ENCODE measurements around the gene UCHL3. TPM values are rescaled to one million over a fixed set of nuclear protein-coding genes. Genes with fewer than 3 reads are reported as not detected.

The UCHL3 gene
- total and polyA plus RNA-seq, 2 experiments from 2014 or later: 64.6 to 143 TPM

GRCh38 chr13:75511051-75511625 lies 38.5 kb upstream of the UCHL3 start (continued):
- TF ChIP-seq ZNF462 (CRISPR knock-in tag; IDR thresholded peaks at IDR 0.05) (no peak), CREB1 (CRISPR knock-in tag; IDR thresholded peaks at IDR 0.05; ENCODE audit: low read depth) (no peak), POLR2AphosphoS5 (IDR thresholded peaks at IDR 0.05; ENCODE audit: low read depth) (no peak)

GRCh38 chr13:75512253-75512652 lies 37.3 kb upstream of the UCHL3 start:
- Histone ChIP-seq H3K27me3 (ENCODE audit: insufficient read depth) (no peaks in the 10 kb centered on the region), H3K9me2 (ENCODE audit: insufficient read depth) (0 out of 2 replicates have a peak, but pooled peaks cover 1% of the 10 kb centered on the region), H4K20me1 (replicated peaks; ENCODE audit: insufficient read depth) (no peaks in the 10 kb centered on the region), H3K4me1 (ENCODE audit: insufficient read depth) (no peaks in the 10 kb centered on the region), H3K4me2 (no peak overlapping the region), H2AFZ (no peak overlapping the region), H3K36me3 (ENCODE audit: insufficient read depth) (no peaks in the 10 kb centered on the region), H3K79me2 (replicated peaks; ENCODE audit: insufficient read depth) (no peaks in the 10 kb centered on the region), H3K27ac (ENCODE audit: low read depth) (no peak overlapping the region), H3K4me3 (no peak overlapping the region), H3F3A (replicated peaks; ENCODE audit: low read depth) (no peaks in the 10 kb centered on the region)
- ATAC-seq (no peak), DNase-seq (ENCODE audit: low spot score) (no peak)
- H3K27me3 Mint-ChIP-seq (ENCODE audit: insufficient read depth, low read depth, poor library complexity): no peaks in the 10 kb centered on the region
- H3K27ac Mint-ChIP-seq: no peak overlapping the region
- no peaks in the 10 kb centered on the region for H3K36me3 Mint-ChIP-seq (ENCODE audit: low read depth)
- H3K9me3 Mint-ChIP-seq: no peaks in the 10 kb centered on the region
- no peak overlapping the region for H3K4me3 Mint-ChIP-seq
- no peaks in the 10 kb centered on the region for H3K4me1 Mint-ChIP-seq
- no peak for TF ChIP-seq STAT1 (IDR thresholded peaks at IDR 0.05; ENCODE audit: unreplicated experiment)
- no peak for TF ChIP-seq ETS1 (IDR thresholded peaks at IDR 0.05)
- TF ChIP-seq CREB1 (CRISPR knock-in tag; IDR thresholded peaks at IDR 0.05; ENCODE audit: low read depth): no peak
- no peak for TF ChIP-seq ZNF462 (CRISPR knock-in tag; IDR thresholded peaks at IDR 0.05)
- TF ChIP-seq POLR2AphosphoS5 (IDR thresholded peaks at IDR 0.05; ENCODE audit: low read depth): no peak

Data from GM23338 (cell line).